Activated naive CD4-positive, alpha-beta T cell treated with anti-CD3 and anti-CD28 coated beads, Interleukin-2, amount 50 U/mL, for 24 hours (primary cell): Measurements from ENCODE around the gene TAPBP.
"Not testable (repeated sequence)": the region's sequence is repeated elsewhere in the genome, so short reads cannot be mapped to it uniquely, and the experiment has no call there.

ENCODE experiments used
- H3K27ac Mint-ChIP-seq: one replicate; pipeline ENCODE4 v1.8.0; 2021; ENCODE audit warnings: mild to moderate bottlenecking, mixed read lengths
- H3K27me3 Mint-ChIP-seq: one replicate; pipeline ENCODE4 v1.8.0; 2021; ENCODE audit warnings: mixed read lengths
- H3K36me3 Mint-ChIP-seq: one replicate; pipeline ENCODE4 v1.8.0; 2021; ENCODE audit warnings: mixed read lengths
- H3K4me1 Mint-ChIP-seq: one replicate; pipeline ENCODE4 v1.8.0; 2021; ENCODE audit warnings: mixed read lengths
- H3K4me3 Mint-ChIP-seq: one replicate; pipeline ENCODE4 v1.8.0; 2021; ENCODE audit warnings: mild to moderate bottlenecking, mixed read lengths
- H3K9me3 Mint-ChIP-seq: one replicate; pipeline ENCODE4 v1.8.0; 2021; ENCODE audit warnings: mixed read lengths

TAPBP gene

DNA sequence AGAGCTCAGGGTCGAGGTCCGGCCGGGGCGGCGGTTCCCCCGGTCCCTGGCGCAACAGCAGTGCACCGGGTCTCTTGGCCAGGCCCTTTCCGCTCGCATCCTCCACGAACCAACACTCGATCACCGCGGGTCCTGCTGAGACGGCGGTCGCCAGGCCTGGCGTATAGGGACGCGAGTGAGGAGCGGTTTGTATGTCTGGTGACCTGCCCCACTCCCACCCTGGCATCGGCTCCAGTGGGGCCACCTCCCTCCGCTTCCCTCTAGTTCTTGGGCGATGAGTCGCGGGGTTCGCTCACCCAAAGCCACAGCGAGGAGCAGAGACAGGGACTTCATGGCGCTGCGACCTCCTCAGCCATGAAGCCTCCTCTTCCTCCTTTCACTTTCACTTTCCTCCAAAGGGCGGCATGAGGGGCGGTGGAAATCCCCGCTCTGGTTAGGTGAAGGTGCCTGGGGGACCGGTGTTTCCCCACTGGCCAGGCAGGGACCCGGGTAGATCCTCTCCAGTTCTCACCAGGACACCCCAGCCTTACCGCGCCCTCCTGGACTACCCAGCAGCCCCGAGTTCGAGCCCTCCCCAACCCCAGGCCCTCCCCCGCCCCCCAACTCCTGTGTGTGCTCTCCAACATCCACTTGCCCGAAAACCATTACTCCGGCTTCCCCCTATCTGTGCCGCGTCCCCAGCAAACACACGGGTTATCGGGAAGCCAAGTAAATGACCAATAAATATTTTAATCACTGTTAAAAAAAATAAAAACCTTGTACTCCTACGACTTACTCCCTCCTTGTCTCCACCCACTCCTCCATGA lies at the start of gene TAPBP:
Gene TAPBP, minus strand, starts transcription at position 370 of the 806 bp plus-strand sequence. Its CDS starts 37 bp downstream, at position 333.
- Mint-ChIP-seq H3K27me3 (no peaks in the 10 kb centered on the region), H3K9me3 (no peaks in the 10 kb centered on the region), H3K36me3 (peaks cover 17% of the 10 kb centered on the region), H3K4me3 (peak within 1 kb of the TSS; percentile 97), H3K27ac (peak within 1 kb of the TSS; percentile 96), H3K4me1 (peaks cover 54% of the 10 kb centered on the region)

DNA sequence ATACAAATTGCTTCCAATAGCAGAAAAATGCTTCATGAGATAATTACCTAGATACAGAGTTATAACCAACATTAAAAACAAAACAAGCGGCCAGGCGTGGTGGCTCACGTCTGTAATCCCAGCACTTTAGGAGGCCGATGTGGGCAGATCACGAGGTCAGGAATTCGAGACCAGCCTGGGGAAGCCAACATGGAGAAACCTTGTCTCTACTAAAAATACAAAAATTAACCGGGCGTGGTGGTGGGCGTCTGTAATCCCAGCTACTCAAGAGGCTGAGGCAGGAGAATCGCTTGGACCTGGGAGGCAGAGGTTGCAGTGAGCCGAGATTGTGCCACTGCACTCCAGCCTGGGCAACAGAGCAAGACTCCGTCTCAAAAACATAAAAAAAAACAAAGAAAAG lies 49.6 kb upstream of the TAPBP start:
- H3K9me3 Mint-ChIP-seq, H3K27ac Mint-ChIP-seq, H3K27me3 Mint-ChIP-seq, H3K4me1 Mint-ChIP-seq, H3K4me3 Mint-ChIP-seq, H3K36me3 Mint-ChIP-seq: not testable (repeated sequence)

DNA sequence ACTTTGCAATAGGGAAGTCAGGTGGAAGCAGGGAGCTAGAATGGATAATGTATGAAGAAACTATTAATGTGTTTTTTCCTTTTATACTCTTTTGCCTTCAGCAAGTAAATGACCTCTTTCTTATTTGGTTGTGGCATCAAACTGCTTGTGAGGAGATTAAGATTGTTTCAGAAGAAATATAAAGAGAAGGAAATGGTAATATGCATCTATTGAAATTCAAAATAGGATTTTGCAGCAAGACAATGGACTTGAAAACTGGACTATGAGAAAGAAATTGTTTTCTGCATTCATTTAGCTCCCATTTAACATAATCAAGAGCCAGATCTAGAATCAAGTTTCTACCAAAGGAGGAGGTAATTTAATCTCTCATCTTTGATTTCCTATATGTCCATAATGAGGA lies 45.5 kb upstream of the TAPBP start:
- no peaks in the 10 kb centered on the region for H3K4me1 Mint-ChIP-seq
- no peak overlapping the region for H3K27ac Mint-ChIP-seq

DNA sequence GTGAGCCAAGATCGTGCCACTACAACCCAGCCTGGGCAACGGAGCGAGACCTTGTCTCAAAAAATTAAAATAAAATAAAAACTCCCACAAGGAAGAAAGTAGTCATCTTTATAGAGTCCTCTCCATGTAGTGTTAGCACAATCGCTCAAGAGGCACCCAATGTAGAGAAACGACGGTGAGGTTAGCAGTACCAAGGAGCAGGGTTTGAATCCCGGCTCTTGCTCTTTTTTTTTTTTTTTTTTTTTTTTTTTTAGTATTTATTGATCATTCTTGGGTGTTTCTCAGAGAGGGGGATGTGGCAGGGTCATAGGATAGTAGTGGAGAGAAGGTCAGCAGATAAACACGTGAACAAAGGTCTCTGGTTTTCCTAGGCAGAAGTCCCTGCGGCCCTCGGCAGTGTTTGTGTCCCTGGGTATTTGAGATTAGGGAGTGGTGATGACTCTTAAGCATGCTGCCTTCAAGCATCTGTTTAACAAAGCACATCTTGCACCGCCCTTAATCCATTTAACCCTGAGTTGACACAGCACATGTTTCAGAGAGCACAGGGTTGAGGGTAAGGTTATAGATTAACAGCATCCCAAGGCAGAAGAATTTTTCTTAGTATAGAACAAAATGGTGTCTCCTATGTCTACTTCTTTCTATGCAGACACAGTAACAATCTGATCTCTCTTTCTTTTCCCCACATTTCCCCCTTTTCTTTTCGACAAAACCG lies 43.4 kb upstream of the TAPBP start:
- not testable (repeated sequence) for H3K4me1 Mint-ChIP-seq, H3K9me3 Mint-ChIP-seq, H3K27me3 Mint-ChIP-seq, H3K27ac Mint-ChIP-seq, H3K36me3 Mint-ChIP-seq, H3K4me3 Mint-ChIP-seq

More for the DNA sequence above, 45.5 kb upstream of the TAPBP start:
- Mint-ChIP-seq H3K4me3 (no peak overlapping the region), H3K27me3 (no peaks in the 10 kb centered on the region), H3K36me3 (no peaks in the 10 kb centered on the region), H3K9me3 (no peaks in the 10 kb centered on the region)

DNA sequence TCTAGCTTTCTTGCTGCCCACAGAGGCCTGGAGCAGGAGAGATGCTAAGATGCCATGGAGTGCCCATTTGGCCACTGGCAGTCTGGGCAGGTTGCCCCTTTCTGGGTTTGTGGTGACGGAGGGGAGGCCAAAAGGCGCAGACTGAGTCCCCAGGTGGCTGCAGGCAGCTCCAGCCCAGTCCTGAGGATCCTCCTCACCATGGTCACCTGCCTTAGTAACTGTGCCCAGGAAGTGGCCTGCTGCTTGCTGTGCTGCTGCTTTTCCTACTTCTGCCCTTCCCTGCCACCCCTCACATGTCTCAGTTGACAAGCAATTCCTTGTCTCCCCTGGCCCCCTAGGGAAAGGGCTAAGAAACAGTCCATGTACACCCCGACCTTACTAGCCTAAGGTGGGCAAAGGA lies 42.4 kb upstream of the TAPBP start:
- no peaks in the 10 kb centered on the region for H3K9me3 Mint-ChIP-seq
- H3K36me3 Mint-ChIP-seq, result no peaks in the 10 kb centered on the region
- no peaks in the 10 kb centered on the region for H3K4me1 Mint-ChIP-seq
- H3K4me3 Mint-ChIP-seq, result no peak overlapping the region
- H3K27ac Mint-ChIP-seq, result no peak overlapping the region
- no peaks in the 10 kb centered on the region for H3K27me3 Mint-ChIP-seq

DNA sequence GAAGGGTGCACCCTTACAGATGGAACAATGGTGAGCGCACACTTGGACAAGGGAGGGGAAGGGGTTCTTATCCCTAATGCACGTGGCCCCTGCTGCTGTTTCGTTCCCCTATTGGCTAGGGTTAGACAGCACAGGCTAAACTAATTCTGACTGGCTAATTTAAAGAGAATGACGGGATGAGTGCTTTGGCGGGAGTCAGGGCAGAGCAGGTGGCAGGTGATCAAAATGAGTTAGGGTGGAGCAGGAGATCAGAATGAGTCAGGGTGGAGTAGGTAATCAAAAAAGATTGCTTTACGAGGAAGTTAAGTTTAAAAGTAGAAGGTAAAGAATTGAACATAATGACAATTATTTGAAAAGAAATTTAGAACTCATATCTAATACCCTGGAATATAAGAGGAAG lies 42.0 kb upstream of the TAPBP start:
- H3K36me3 Mint-ChIP-seq, H3K9me3 Mint-ChIP-seq: not testable (repeated sequence)

DNA sequence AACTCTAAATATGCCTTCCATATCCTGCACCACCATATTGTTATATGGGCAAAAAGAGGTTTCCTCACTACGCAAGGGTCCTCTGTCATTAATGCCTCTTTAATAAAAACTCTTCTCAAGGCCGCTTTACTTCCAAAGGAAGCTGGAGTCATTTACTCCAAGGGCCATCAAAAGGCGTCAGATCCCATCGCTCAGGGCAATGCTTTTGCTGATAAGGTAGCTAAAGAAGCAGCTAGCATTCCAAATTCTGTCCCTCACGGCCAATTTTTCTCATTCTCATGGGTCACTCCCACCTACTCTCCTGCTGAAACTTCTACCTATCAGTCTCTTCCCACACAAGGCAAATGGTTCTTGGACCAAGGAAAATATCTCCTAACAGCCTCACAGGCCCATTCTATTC lies 33.9 kb upstream of the TAPBP start:
- H3K4me1 Mint-ChIP-seq, result peaks cover 35% of the 10 kb centered on the region
- no peak overlapping the region for H3K27ac Mint-ChIP-seq
- H3K27me3 Mint-ChIP-seq, result no peaks in the 10 kb centered on the region
- no peak overlapping the region for H3K4me3 Mint-ChIP-seq
- no peaks in the 10 kb centered on the region for H3K9me3 Mint-ChIP-seq
- no peaks in the 10 kb centered on the region for H3K36me3 Mint-ChIP-seq

More for the DNA sequence above, 42.0 kb upstream of the TAPBP start:
- H3K4me1 Mint-ChIP-seq, H3K27me3 Mint-ChIP-seq, H3K27ac Mint-ChIP-seq, H3K4me3 Mint-ChIP-seq: not testable (repeated sequence)

DNA sequence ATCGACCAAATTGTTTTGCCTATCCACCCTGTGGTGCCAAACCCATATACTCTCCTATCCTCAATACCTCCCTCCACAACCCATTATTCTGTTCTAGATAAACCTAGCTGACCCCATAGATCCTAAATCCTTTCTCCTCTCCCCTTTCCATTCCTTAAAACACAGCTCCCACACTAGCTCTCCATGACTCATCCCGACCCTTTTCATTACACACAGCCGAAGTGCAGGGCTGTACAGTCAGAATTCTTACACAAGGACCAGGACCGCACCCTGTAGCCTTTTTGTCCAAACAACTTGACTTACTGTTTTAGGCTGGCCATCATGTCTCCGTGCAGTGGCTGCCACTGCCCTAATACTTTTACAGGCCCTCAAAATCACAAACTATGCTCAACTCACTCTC lies 33.1 kb upstream of the TAPBP start:
- not testable (repeated sequence) for H3K36me3 Mint-ChIP-seq, H3K4me3 Mint-ChIP-seq, H3K27me3 Mint-ChIP-seq, H3K9me3 Mint-ChIP-seq
- peaks cover 37% of the 10 kb centered on the region for H3K4me1 Mint-ChIP-seq
- H3K27ac Mint-ChIP-seq, result peak overlapping the region; percentile 63

DNA sequence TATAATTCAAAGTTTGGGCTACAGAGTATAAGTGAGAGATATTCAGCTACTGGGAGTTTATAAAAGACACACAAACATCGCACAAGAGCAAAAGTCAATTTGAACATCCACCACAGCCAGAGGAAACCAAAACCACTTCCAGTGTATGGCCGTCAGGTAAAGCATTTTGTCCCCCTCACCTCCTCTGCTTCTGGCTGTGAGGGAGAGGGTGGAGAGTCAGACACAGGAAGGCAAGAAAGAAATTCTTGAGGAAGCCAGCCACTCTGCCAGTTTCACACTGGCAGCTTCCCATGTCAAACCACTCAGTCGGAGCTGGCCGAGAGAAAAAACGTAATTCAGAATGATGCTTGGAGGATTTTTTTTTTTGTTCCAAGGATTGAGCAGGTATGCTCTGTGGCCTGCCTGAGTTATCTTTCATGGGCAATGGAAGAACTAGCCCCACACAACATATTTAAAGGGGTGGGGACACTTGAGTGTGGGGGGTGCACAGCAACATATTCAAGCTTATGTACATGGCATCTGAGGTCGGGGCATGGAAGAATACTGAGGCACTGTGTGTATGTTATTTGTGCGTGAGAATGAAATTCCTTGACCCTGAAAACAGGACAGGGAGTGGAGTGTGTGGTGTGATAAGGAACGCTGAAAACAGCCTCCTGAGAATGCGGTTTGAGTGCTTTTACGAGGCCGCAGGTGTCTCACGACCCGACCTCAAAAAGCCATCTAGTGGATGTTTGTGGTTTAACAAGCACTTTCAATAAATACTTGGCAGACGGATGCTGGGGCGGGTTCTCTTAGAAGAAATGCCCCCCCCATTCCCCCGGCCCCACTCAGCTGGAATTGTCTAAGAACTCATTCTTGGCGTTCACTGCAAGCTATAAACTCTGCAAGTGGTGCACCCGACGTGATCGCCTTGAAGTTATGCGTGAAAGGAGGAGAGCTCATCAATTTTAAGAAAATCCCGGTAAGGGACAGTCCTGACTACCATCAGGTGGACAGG lies 31.1 kb upstream of the TAPBP start:
- Mint-ChIP-seq H3K4me3 (peak overlapping the region; percentile 86), H3K27ac (peak overlapping the region; percentile 83), H3K4me1 (peaks cover 42% of the 10 kb centered on the region), H3K27me3 (no peaks in the 10 kb centered on the region), H3K9me3 (no peaks in the 10 kb centered on the region), H3K36me3 (no peaks in the 10 kb centered on the region)

DNA sequence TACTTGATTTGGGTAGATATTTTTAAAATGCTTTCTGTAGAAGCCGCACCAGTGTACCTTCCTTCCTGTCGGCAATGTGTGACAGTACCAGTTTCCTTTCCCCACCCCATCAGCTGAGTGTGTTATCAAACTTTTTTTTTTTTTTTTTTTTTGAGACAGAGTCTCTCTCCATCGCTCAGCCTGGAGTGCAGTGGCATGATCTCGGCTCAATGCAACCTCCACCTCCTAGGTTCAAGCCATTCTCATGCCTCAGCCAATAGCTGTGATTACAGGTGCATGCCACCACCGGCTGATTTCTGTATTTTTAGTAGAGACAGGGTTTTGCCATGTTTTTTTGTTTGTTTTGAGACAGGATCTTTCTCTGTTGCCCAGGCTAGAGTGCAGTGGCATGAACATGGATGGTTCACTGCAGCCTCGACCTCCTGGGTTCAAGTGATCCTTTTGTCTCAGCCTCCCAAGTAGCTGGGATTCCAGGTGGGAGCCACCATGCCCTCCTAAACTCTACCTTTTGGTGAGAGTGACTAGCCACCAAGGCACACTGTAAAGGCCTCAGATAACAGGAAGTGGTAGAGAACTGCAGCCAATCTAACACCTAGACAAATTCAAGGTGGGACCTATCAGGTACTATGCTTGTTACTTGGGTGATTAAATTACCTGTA lies 30.2 kb upstream of the TAPBP start:
- no peaks in the 10 kb centered on the region for H3K9me3 Mint-ChIP-seq
- H3K36me3 Mint-ChIP-seq, result no peaks in the 10 kb centered on the region
- H3K4me3 Mint-ChIP-seq, result peak overlapping the region; percentile 70
- peak overlapping the region; percentile 61 for H3K27ac Mint-ChIP-seq
- no peaks in the 10 kb centered on the region for H3K27me3 Mint-ChIP-seq
- peaks cover 42% of the 10 kb centered on the region for H3K4me1 Mint-ChIP-seq

DNA sequence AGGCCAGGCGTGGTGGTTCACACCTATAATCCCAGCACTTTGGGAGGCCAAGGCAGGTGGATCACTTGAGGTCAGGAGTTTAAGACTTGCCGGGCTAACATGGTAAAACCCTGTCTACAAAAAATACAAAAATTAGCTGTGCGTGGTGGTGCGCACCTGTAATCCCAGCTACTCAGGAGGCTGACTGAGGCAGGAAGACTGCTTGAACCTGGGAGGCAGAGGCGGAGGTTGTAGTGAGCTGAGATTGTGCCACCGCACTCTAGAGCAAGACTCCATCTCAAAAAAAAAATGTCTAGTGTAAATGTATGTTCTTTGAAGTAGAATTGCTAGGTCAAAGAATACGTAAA lies 29.7 kb upstream of the TAPBP start:
- H3K4me1 Mint-ChIP-seq, result peaks cover 42% of the 10 kb centered on the region
- H3K27me3 Mint-ChIP-seq, H3K36me3 Mint-ChIP-seq, H3K9me3 Mint-ChIP-seq: not testable (repeated sequence)
- peak overlapping the region; percentile 61 for H3K27ac Mint-ChIP-seq
- peak overlapping the region; percentile 70 for H3K4me3 Mint-ChIP-seq

DNA sequence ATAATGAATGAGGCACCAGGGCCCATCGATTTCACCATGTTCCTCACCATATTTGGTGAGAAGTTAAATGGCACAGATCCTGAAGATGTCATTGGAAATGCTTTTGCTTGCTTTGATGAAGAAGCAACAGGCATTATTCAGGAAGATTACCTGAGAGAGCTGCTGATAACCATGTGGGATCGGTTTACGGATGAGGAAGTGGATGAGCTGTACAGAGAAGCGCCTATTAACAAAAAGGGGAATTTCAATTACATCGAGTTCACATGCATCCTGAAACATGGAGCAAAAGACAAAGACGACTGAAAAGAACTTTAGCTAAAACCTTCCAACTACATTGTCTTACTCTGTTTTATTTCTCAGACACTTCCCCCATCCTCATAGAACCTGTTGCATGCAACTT lies 25.3 kb upstream of the TAPBP start:
- Mint-ChIP-seq H3K27me3 (no peaks in the 10 kb centered on the region), H3K4me3 (no peak overlapping the region), H3K27ac (no peak overlapping the region), H3K36me3 (no peaks in the 10 kb centered on the region), H3K9me3 (no peaks in the 10 kb centered on the region), H3K4me1 (peaks cover 21% of the 10 kb centered on the region)

DNA sequence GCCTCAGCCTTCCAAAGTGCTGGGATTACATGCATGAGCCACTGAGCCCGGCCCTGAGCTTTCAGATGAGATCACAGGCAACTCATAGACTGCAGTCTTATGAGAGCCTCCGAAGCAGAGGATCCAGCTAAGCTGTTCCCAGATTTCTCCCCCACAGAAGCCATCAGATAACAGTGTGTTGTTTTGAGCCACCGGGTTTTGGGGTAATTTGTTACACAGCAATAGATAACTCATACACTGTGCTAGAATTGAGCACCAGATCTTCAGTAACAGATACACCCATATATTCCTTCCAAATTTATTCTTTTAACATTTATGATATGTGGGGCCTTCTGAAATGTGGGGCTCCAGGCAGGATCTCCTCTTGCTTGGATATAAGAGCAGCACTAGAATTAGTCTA lies 22.6 kb upstream of the TAPBP start:
- no peaks in the 10 kb centered on the region for H3K9me3 Mint-ChIP-seq
- no peak overlapping the region for H3K4me3 Mint-ChIP-seq
- no peaks in the 10 kb centered on the region for H3K27me3 Mint-ChIP-seq
- no peak overlapping the region for H3K27ac Mint-ChIP-seq
- H3K36me3 Mint-ChIP-seq, result no peaks in the 10 kb centered on the region
- peaks cover 23% of the 10 kb centered on the region for H3K4me1 Mint-ChIP-seq

DNA sequence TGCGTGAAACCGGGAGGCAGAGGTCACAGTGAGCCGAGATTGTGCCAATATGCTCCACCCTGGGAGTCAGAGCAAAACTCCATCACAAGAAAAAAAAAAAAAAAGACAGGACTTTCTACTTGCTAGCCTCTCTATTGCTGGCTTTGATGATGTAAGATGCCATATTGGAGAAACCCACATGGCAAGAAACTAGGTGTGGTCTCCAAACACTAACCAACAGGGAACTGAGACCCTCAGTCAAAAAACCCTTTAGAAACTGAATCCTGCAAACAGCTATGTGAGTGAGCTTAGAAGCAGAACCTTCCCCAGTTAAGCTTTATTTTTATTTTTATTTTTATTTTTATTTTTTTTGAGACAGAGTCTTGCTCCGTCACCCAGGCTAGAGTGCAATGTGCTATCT lies 22.0 kb upstream of the TAPBP start:
- Mint-ChIP-seq H3K27ac (no peak overlapping the region), H3K4me3 (no peak overlapping the region), H3K4me1 (peaks cover 23% of the 10 kb centered on the region), H3K36me3 (no peaks in the 10 kb centered on the region), H3K9me3 (no peaks in the 10 kb centered on the region), H3K27me3 (no peaks in the 10 kb centered on the region)

DNA sequence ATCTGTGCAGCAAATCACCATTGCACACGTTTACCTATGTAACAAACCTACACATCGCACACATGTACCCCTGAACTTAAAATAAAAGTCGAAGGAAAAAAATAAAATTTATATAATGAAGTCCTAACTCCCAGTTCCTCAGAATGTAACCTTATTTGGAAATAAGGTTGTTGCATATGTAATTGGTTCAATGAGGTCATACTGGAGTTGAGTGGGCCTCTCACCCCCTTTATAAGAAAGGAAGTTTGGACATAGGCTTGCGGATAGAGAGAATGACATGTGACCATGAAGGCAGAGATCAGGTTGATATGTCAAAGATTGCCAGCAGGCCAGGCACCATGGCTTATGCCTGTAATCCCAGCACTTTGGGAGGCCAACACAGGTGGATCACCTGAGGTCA lies 19.8 kb upstream of the TAPBP start:
- no peaks in the 10 kb centered on the region for H3K27me3 Mint-ChIP-seq

More for the DNA sequence above, 19.8 kb upstream of the TAPBP start:
- no peak overlapping the region for H3K4me3 Mint-ChIP-seq
- no peak overlapping the region for H3K27ac Mint-ChIP-seq
- no peaks in the 10 kb centered on the region for H3K36me3 Mint-ChIP-seq
- no peaks in the 10 kb centered on the region for H3K9me3 Mint-ChIP-seq
- peaks cover 17% of the 10 kb centered on the region for H3K4me1 Mint-ChIP-seq
